Stimulated activated CD8-positive, alpha-beta memory T cell treated with anti-CD3 and anti-CD28 coated beads, Interleukin-7, amount 100 ng/mL, for 4 hours (primary cell): ENCODE data around the gene PCDH19.
"Not testable (repeated sequence)": the region's sequence is repeated elsewhere in the genome, so short reads cannot be mapped to it uniquely, and the experiment has no call there.

ENCODE experiments used
- DNase-seq, 2 donors: peaks; one replicate each; pipeline ENCODE4 v3.0.0-alpha.2; 2020; ENCODE audit warnings: low read depth in 2 of 2

The PCDH19 gene

GRCh38 chrX:100409610-100410590 is at the start of gene PCDH19:
Gene PCDH19, minus strand, starts transcription at chrX:100410273. Its CDS starts 1,676 bp downstream, at chrX:100408597.
- peak in 1 of 2 donors; percentile 5 for DNase-seq

DNA sequence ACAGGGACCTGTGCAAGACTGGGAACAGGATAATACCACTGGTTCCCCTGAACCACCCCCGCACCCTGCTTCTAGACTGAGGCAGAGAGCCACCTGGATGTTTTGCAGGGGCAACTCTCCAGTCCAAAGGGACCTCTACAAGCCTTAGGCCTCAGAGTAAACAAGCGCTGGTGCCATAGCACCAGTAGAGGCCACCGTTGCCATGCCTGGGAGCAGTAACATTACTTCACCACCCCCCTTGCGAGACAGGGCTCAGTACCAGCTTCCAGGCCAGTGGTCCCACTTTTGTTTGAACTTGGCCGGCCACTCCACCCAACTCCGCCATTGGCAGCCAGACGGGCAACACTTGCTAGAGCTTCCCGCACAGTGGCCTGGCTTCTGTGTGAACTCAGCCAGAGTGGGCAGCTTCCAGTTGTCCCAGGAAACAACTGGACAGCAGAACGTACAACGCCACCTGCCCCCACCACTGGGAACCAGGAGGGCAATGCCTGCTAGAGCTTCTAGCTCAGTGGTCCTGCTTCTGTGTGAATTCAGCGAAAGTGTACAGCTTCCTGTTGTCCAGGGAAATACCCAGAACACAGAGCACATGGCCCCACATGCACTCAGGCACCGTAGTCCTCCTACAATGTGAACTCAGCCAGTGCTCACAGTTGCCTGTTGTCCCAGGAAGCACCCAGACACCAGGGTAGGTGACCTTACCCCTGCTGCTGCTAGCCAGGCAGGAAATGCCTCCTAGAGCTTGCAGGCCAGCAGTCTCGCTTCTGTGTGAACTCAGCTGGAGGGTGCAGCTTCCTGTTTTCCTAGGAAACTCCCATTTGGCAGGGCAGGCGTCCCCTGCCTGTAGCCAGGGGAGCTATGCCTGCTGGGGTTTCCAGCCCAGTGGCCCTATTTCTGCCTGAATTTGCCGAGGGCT is 39.9 kb upstream of the PCDH19 start:
- DNase-seq: no peak

DNA sequence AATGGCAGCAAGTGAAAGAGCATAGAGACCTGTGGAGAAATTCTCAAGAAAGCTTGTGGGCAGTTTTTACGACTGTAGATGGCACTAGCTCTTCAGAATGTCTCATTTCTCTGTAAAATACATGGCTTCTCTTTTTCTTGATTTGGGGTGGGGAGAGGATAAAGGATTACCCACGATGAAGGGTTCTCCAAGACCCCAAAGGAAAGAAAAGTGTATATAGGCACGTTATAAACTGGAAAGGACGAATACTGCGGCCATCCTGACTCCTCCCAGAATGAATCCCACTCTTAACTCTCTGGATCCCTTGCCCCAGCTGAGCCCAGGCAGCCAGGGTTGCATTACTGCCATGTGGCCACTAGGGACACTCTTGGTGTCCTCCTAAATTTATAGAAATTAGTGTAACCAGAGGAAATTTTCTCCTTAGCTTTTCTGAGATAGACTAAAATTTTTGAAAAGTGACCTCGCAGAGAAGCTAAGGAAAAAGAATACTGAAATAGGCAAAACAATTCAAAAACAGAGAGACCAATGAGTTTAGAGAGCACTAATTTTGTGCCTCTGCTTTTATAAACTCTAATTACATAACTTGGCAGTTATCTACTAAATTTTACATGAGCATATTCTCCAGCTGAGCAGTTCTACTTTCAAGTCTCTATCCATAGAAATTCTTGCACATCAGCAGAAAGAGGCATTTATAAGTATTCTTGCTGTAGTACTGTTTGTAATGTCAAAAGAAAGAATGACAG is 37.8 kb upstream of the PCDH19 start:
- no peak for DNase-seq

DNA sequence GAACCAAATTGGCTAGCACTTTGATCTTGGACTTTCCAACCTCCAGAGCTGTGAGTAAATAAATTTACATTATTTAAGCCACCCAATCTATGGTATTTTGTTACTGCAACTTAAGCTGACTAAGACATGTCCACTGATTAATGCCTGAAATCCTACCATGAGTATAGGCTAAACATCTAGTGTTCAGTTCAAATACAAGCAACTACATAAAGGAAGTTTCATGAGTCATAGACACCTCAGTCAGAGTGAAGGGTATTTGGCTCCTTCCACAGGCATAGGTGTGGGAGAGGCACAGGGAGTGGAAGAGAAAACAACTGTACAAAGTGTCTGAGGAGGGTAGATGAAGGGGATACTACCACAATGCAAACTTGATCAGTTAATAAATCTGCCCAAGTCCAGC is 35.5 kb upstream of the PCDH19 start:
- DNase-seq: no peak

GRCh38 chrX:100441321-100441720 is 31.2 kb upstream of the PCDH19 start:
- not testable (repeated sequence) for DNase-seq

DNA sequence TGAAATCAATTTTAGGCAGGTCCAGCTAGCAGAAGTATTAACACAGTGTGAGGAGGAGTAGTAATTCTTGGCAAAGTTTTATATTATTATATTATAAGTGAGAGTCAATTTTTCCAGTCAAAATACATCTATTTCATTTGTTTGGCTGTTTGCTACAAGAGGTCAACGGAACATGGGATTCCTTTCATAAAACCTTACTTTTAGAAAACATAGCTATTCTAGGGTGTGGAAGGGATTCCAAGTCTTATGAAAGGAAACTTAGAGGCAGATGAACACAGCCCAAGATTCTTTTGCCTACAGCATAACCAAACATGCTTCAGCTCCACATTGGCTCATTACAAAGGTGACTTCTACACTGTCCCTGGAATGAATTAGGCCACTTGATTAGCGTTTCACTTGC is 29.9 kb upstream of the PCDH19 start:
- DNase-seq: no peak

GRCh38 chrX:100435726-100436125 is 25.7 kb upstream of the PCDH19 start:
- DNase-seq: no peak

- DNase-seq: no peak
Observed at GRCh38 chrX:100424012-100424411, 13.9 kb upstream of the PCDH19 start.

- no peak for DNase-seq
Observed at GRCh38 chrX:100418556-100418955, 8.5 kb upstream of the PCDH19 start.

GRCh38 chrX:100417681-100418080 is 7.6 kb upstream of the PCDH19 start:
- no peak for DNase-seq

DNA sequence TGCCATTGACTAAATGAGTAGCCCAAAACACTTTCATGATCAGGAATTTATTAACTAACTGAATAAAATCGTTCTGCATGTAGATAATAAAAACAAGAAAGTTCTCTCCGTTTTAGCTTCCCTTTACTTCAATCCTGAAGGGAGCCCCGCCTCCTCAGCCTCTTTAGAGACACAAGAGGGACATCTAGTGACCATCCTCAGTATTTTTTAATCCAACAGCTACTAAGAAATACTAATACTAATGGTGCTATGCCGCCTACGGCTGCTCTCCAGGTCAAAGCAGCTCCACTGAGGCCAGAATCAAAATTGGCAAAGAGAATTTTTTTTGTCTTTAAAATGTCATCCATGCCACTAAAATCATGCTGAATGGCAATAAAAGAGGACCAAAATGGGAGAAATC is 3.2 kb upstream of the PCDH19 start:
- no peak for DNase-seq

DNA sequence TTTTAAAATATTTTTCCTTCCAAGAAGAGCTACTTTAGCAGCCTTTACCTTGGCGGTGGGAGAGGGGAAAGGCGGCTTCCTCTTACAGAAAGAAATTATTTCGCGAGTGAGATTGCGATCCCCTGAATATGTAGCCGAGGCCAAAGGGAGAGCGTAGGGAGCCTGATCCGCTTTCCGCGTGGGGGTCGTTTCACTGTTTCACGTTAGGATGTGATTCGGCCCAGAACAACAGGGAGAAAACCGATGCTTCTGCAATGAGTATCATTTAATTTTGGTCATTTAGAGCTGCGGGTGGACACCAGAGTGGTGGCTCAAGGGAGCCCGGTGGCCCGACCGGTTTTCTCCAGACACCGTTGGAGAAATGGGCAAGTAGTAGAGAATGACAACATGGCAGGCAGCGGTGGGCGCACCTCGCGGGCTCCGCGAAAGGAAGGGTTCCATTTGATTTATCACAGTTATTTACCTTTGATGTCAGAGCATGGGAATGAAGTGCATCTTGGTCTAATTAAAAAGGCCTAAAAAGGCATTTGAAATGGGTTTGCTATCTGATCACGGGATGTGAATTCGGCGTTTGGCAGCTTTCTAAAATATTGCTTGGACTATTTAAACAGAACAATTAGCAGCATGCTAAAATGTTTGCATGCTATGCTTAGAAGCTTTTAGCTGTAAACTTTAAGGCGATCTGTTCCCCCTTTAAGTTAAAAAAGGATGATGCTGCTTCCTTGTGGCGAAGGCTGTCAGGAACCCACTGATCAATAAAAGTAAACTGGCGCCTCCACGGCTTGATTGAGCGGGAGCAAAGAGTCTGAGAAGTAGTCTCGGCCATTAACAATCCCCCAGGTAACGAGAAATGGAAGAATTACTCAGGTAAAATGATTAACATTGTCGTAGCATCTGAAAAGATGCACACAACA is 2.0 kb upstream of the PCDH19 start:
- DNase-seq: no peak

DNA sequence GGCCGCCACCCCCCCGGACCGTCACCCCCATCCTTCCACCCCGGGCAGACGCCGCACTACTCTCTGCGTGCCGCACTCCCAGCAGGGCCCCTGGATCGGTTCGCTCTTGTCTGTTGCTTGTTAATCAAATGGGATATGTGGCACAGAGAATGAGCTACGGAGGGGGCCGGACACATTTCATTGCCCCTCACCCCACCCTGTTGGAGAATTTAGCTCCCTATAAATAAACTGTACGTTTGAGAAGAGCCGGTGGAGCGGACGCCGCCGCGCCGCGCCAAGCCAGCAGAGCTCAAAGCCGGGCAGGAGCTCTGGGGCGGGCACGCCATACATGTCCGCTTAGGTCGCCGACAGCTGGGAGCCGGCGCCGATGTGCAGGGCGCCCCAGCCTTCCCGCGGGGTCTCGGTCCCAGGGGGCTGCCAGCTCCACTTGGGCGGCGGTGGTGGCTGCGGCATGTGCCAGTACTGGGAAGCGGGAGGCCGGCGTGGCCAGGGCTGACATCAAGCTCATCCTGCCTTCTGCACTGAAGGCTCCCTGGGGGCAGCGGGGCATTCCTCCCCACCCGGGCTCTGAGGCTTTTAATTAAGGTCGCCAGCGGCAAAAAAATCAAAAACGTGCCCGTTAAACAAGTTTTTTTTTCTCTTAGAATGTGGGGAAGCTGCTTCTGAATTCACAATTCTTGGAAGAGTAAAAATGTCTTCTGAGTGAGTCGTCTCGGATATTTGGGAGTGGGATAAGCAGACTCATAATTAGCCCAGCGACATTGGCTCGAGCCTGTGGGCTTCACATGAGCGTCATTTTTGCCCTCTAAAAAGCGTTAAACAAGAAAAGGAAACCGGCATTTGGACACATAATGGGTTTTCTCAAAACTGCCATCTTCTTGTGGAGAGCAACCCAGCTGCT is 1.1 kb upstream of the PCDH19 start:
- DNase-seq: no peak

DNA sequence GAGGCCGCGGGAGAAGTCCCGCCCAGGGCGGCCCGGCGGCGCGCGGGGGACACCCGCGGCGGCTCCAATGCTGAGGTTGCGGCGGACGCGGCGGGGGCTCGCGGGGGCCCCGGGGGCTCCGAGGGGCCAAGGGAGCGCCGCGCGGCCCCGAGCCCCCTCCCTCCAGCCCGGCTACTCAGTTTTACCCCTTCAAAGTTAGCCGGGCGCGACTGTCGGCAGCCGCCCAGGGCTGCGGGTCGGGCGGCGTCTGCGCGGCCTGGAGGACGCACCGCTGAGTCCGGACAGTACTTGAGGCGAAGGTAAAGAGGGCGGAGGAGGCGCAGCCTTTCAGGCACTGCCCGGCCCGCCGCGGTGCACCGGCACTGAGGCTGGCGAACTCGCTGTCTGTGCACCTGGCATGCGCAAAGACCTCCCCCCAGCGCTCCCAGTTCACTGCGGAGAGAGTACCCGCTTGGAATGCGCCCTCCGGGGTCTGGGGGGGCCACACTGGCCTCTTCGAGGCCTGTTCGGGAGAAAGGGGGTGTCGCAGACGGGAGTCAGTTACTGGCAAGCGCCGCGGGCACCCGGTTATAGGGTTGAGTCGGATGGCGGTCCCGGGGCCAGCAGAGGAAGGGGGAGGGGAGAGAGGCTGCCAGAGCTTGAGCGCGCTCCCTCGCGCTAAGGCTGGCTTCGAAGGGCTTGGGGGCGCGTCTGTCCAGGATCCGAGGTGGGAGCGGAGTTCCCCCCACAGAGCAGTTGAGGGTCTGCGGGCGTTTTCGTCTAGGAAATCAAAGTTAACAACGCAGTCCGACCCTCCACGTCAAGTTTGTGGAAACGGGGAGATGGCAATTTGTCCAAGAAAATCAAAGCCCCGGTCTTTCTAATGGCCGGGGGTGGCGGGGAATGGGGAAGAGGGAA is 1.1 kb downstream of the PCDH19 start:
- DNase-seq: no peak

DNA sequence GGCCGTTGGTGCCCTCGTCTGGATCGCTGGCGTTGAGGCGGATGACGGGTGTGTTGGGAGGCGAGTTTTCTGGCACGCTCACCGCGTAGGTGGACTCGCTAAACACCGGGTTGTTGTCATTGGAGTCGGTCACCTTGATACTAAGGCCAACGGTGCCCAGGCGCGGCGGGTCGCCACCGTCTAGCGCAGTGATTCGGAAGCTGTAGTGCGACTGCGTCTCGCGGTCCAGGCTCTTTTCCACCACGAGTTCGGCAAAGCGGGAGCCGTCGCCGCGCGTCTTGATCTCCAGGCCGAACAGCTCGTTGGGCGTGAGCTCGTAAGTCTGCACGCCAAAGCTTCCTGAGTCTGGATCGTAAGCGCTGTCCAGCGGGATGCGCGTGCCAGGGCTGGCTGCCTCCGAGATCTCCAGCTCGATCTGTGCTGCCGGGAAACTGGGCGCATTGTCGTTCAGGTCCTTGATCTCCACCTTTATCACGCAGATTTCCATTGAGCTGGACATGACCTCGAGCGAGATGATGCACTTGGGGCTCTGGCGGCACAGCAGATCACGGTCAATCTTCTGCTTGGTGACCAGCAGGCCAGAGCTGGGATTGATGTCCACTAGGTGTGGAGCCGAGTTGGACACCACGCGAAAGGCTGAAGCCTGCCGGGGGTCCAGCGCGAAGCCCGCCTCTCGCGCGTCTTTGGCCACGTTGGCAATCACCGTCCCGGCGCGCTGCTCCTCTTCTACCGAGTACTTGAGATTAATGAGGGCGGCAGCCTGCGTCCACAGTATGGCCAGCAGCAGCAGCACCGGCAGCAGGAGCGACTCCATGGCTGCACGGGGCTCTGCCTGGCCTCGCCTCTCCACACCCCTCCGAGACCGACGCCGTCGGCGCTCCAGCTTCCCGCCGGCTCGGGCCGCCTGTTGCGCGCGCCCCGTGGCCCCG is 2.0 kb downstream of the PCDH19 start:
- DNase-seq: no peak

- no peak for DNase-seq
Observed at GRCh38 chrX:100407147-100407783, 2.8 kb downstream of the PCDH19 start.

GRCh38 chrX:100405424-100405823 is 4.6 kb downstream of the PCDH19 start:
- no peak for DNase-seq
